Neural progenitor cell (in vitro differentiated cells): ENCODE measurements around the gene EXT2. TPM values are rescaled to one million over a fixed set of nuclear protein-coding genes. Genes with fewer than 3 reads are reported as not detected.

Experiments
- DNase-seq: peaks from one replicate; pipeline ENCODE4 v3.0.0-alpha.2; 2016; ENCODE audit warnings: low spot score
- H2AFZ ChIP-seq: fragments of 200-600 bp; sonication (generic); replicated peaks from 2 replicates; pipeline ENCODE4 v1.6.1; 2016; ENCODE audit warnings: antibody characterized with exemption
- H3F3A ChIP-seq: fragments of 200-600 bp; sonication (generic); 2 replicates; pipeline ENCODE4 v1.6.1; 2016; ENCODE audit warnings: antibody characterized with exemption, low read depth
- H3K27ac ChIP-seq: fragments of 200-600 bp; sonication (generic); 2 replicates; pipeline ENCODE4 v1.5.1; 2016; ENCODE audit warnings: mild to moderate bottlenecking
- H3K27me3 ChIP-seq: fragments of 200-600 bp; sonication (generic); 2 replicates; pipeline ENCODE4 v1.6.1; 2016; ENCODE audit warnings: mild to moderate bottlenecking, moderate library complexity
- H3K36me3 ChIP-seq: fragments of 200-600 bp; sonication (generic); 2 replicates; pipeline ENCODE4 v1.5.1; 2016
- H3K4me1 ChIP-seq: fragments of 200-600 bp; sonication (generic); 2 replicates; pipeline ENCODE4 v1.6.1; 2016; ENCODE audit warnings: mixed run types
- H3K4me2 ChIP-seq: fragments of 200-600 bp; sonication (generic); 2 replicates; pipeline ENCODE4 v1.6.1; 2016
- H3K4me3 ChIP-seq: fragments of 200-600 bp; sonication (generic); 2 replicates; pipeline ENCODE4 v1.5.1; 2016
- H3K79me2 ChIP-seq: fragments of 200-600 bp; sonication (generic); 2 replicates; pipeline ENCODE4 v1.6.1; 2016; ENCODE audit warnings: low read depth
- H3K9ac ChIP-seq: fragments of 200-600 bp; sonication (generic); 2 replicates; pipeline ENCODE4 v1.6.1; 2016
- H3K9me3 ChIP-seq: fragments of 200-600 bp; sonication (generic); 2 replicates; pipeline ENCODE4 v1.5.1; 2016; ENCODE audit warnings: low read depth
- H4K20me1 ChIP-seq: fragments of 200-600 bp; sonication (generic); 2 replicates; pipeline ENCODE4 v1.6.1; 2016; ENCODE audit warnings: low read depth
- H3K27ac Mint-ChIP-seq: 3 replicates; pipeline ENCODE4 v1.8.0; 2021; ENCODE audit warnings: mixed read lengths
- H3K27me3 Mint-ChIP-seq: 2 replicates; pipeline ENCODE4 v1.8.0; 2022; ENCODE audit warnings: low read depth, mild to moderate bottlenecking, inconsistent platforms, moderate library complexity, mixed read lengths; ENCODE audit not compliant: insufficient read depth
- H3K36me3 Mint-ChIP-seq: 3 replicates; pipeline ENCODE4 v1.8.0; 2021; ENCODE audit warnings: mixed read lengths
- H3K4me1 Mint-ChIP-seq: 3 replicates; pipeline ENCODE4 v1.8.0; 2021; ENCODE audit warnings: mixed read lengths
- H3K4me3 Mint-ChIP-seq: 3 replicates; pipeline ENCODE4 v1.8.0; 2021; ENCODE audit warnings: mild to moderate bottlenecking, moderate library complexity, mixed read lengths
- H3K9me3 Mint-ChIP-seq: 3 replicates; pipeline ENCODE4 v1.8.0; 2020; ENCODE audit warnings: mixed read lengths
- EZH2 ChIP-seq: fragments of 200-600 bp; sonication (generic); IDR thresholded peaks from 2 replicates; pipeline ENCODE4 v1.6.1; 2017; ENCODE audit warnings: antibody characterized with exemption, mild to moderate bottlenecking, moderate library complexity
- EZH2phosphoT487 ChIP-seq: fragments of 200-600 bp; sonication (generic); IDR thresholded peaks from 2 replicates; pipeline ENCODE4 v1.6.1; 2017; ENCODE audit warnings: antibody characterized with exemption
- total RNA-seq: library from RNA; depleted of rRNA; stranded (reverse); fragments of >200 nt; gene quantifications from 2 replicates; pipeline ENCODE4 v1.2.3, GENCODE V29; 2015; ENCODE audit warnings: low replicate concordance
- TF ChIP-seq, protein P1 (sequence below): fragments of 200-600 bp; sonication (generic); IDR thresholded peaks from 2 replicates; pipeline ENCODE4 v1.5.1; 2017; ENCODE audit warnings: antibody characterized with exemption, mild to moderate bottlenecking

EXT2 gene
- total RNA-seq, 1 donor from 2014 or later, result 70.4 TPM

DNA sequence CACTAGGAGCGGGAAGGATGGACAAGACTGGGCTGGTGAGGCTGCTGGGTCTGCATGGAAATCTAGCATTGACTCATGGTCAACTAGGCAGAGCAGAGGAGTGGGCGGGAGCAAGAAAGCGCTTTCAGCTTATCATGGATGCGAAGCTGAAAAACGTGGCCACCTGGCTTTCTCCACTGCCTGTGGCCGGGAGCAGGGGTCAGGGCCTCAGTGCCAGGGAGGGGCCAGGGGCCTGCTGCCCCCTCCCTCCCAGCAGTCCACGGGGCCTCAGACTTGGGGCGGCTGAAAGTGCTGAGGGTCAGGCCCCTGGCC is 168.9 kb downstream of the EXT2 start:
- Histone ChIP-seq H3K4me3 (no peak overlapping the region), H3K4me1 (peaks cover 28% of the 10 kb centered on the region), H3K4me2 (no peak overlapping the region), H4K20me1 (no peaks in the 10 kb centered on the region), H3K9me3 (no peaks in the 10 kb centered on the region), H3K9ac (no peak overlapping the region), H3F3A (no peaks in the 10 kb centered on the region), H3K27me3 (no peaks in the 10 kb centered on the region), H3K27ac (no peak overlapping the region), H2AFZ (no peak overlapping the region), H3K79me2 (no peaks in the 10 kb centered on the region), H3K36me3 (no peaks in the 10 kb centered on the region)
- DNase-seq, result no peak
- H3K4me3 Mint-ChIP-seq, result no peak overlapping the region
- TF ChIP-seq EZH2 (no peak), EZH2phosphoT487 (no peak)
- TF ChIP-seq, protein P1, sequence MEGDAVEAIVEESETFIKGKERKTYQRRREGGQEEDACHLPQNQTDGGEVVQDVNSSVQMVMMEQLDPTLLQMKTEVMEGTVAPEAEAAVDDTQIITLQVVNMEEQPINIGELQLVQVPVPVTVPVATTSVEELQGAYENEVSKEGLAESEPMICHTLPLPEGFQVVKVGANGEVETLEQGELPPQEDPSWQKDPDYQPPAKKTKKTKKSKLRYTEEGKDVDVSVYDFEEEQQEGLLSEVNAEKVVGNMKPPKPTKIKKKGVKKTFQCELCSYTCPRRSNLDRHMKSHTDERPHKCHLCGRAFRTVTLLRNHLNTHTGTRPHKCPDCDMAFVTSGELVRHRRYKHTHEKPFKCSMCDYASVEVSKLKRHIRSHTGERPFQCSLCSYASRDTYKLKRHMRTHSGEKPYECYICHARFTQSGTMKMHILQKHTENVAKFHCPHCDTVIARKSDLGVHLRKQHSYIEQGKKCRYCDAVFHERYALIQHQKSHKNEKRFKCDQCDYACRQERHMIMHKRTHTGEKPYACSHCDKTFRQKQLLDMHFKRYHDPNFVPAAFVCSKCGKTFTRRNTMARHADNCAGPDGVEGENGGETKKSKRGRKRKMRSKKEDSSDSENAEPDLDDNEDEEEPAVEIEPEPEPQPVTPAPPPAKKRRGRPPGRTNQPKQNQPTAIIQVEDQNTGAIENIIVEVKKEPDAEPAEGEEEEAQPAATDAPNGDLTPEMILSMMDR, result no peak
- peaks cover 30% of the 10 kb centered on the region for H3K4me1 Mint-ChIP-seq
- H3K27ac Mint-ChIP-seq, result no peak overlapping the region
- no peaks in the 10 kb centered on the region for H3K36me3 Mint-ChIP-seq
- peaks cover 4% of the 10 kb centered on the region for H3K27me3 Mint-ChIP-seq
- H3K9me3 Mint-ChIP-seq, result no peaks in the 10 kb centered on the region

DNA sequence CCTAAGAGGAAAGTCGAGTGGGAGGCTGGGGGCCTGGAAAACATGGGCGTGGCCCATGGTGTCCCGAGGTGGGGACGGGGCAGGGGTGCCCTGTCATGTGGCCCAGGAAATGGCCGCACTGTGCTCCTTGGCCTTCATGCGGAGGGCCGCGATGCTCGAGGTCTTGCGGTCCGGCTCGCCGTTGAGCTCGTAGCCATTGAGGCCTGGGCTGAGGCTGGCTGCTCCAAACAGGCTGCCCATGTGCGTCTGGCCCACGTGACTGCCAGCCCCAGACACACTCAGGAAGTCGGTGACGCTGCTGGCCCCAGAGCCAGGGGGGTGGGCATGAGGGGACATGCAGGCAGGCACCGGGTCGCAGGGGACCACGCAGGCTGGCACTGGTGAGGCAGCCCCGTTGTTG is 169.3 kb downstream of the EXT2 start:
- Histone ChIP-seq H3K79me2 (no peaks in the 10 kb centered on the region), H4K20me1 (no peaks in the 10 kb centered on the region), H3K4me3 (no peak overlapping the region), H3K9ac (no peak overlapping the region), H3K27me3 (no peaks in the 10 kb centered on the region), H3K4me1 (peaks cover 25% of the 10 kb centered on the region), H3F3A (no peaks in the 10 kb centered on the region), H3K9me3 (no peaks in the 10 kb centered on the region), H3K36me3 (no peaks in the 10 kb centered on the region), H3K27ac (no peak overlapping the region), H2AFZ (no peak overlapping the region), H3K4me2 (no peak overlapping the region)
- Mint-ChIP-seq H3K27ac (no peak overlapping the region), H3K4me1 (peaks cover 28% of the 10 kb centered on the region), H3K27me3 (peaks cover 4% of the 10 kb centered on the region), H3K4me3 (no peak overlapping the region), H3K9me3 (no peaks in the 10 kb centered on the region), H3K36me3 (no peaks in the 10 kb centered on the region)
- TF ChIP-seq, protein P1, result no peak
- TF ChIP-seq EZH2 (no peak), EZH2phosphoT487 (no peak)
- no peak for DNase-seq

DNA sequence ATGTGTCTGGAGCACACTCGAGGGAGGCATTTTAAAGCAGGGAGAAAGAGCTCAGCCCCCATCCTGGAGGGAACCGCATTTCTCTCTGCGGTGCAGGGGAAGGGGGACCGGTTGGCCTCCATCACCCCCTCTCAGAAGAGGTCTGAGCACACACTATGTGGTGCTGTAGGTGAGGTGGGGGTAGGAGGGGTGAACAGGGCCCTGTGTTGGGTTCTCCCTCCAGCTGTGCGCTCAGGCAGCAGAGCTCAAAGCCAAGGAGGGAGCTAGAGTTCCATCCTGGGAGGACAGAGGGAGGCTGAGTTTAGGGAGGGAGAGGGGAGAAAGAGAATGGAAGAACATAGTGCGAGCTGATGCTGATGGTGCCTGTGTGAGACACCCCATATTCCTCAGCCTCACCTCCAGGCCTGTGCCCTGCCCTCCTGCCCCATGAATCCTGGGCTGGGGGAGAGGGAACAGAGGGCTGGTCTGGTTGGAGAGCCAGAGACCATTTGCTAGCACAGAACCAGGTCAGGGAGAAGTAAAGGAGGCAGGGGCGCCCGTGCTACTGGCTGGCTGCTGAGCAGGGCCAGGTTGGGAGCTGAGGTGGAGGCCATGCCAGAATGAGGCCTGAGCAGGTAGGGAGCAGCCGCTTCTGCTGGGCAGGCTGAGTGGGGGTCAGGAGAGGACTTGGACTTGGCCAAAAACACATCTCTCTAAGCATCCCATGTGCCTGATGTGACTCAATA is 170.7 kb downstream of the EXT2 start:
- no peak for DNase-seq
- no peak overlapping the region for H3K27ac ChIP-seq
- TF ChIP-seq EZH2phosphoT487 (no peak), EZH2 (no peak)
- TF ChIP-seq, protein P1, result no peak
- H3K36me3 ChIP-seq, result no peaks in the 10 kb centered on the region
- H3K27me3 Mint-ChIP-seq, result peaks cover 4% of the 10 kb centered on the region
- H3K4me2 ChIP-seq, result no peak overlapping the region
- H3K4me3 Mint-ChIP-seq, result no peak overlapping the region
- H2AFZ ChIP-seq, result no peak overlapping the region
- peaks cover 22% of the 10 kb centered on the region for H3K4me1 Mint-ChIP-seq
- H3K36me3 Mint-ChIP-seq, result no peaks in the 10 kb centered on the region
- H3K9me3 Mint-ChIP-seq, result no peaks in the 10 kb centered on the region
- H3K4me3 ChIP-seq, result no peak overlapping the region
- H3K79me2 ChIP-seq, result no peaks in the 10 kb centered on the region
- no peaks in the 10 kb centered on the region for H3F3A ChIP-seq
- H3K27ac Mint-ChIP-seq, result no peak overlapping the region
- no peaks in the 10 kb centered on the region for H3K27me3 ChIP-seq
- H3K4me1 ChIP-seq, result peaks cover 25% of the 10 kb centered on the region
- no peaks in the 10 kb centered on the region for H3K9me3 ChIP-seq
- no peaks in the 10 kb centered on the region for H4K20me1 ChIP-seq
- no peak overlapping the region for H3K9ac ChIP-seq
